ENCODE measurements around the gene CHN2.

The CHN2 gene

GRCh38 chr7:29196191-29196590 is 1.6 kb downstream of the CHN2 start:
- TF ChIP-seq CTCF (conservative IDR thresholded peaks at IDR 0.05) = no peak
- H3K27ac ChIP-seq = no peak overlapping the region

- no peak for TF ChIP-seq CTCF (conservative IDR thresholded peaks at IDR 0.05)
- no peak overlapping the region for H3K27ac ChIP-seq
Measured at GRCh38 chr7:29196971-29197595, 2.5 kb downstream of the CHN2 start.

- H3K27ac ChIP-seq = no peak overlapping the region
- no peak for TF ChIP-seq CTCF (conservative IDR thresholded peaks at IDR 0.05)
Measured at GRCh38 chr7:29197916-29198315, 3.3 kb downstream of the CHN2 start.

- H3K27ac ChIP-seq = no peak overlapping the region
- TF ChIP-seq CTCF (conservative IDR thresholded peaks at IDR 0.05) = no peak
Measured at GRCh38 chr7:29199776-29200175, 5.2 kb downstream of the CHN2 start.

- no peak for TF ChIP-seq CTCF (conservative IDR thresholded peaks at IDR 0.05)
- no peak overlapping the region for H3K27ac ChIP-seq
Measured at GRCh38 chr7:29202651-29203069, 8.1 kb downstream of the CHN2 start.

- no peak overlapping the region for H3K27ac ChIP-seq
- no peak for TF ChIP-seq CTCF (conservative IDR thresholded peaks at IDR 0.05)
Measured at GRCh38 chr7:29204491-29205272, 10.1 kb downstream of the CHN2 start.

- TF ChIP-seq CTCF (conservative IDR thresholded peaks at IDR 0.05) = no peak
- H3K27ac ChIP-seq = no peak overlapping the region
Measured at GRCh38 chr7:29207162-29207801, 12.7 kb downstream of the CHN2 start.

Data from VCaP (cell line).